Fibroblast of mammary gland (primary cell): Measurements from ENCODE around the gene OVOL2.
A peak's percentile ranks its signal among the peaks of the same experiment; 100 is the strongest.
"Not testable (repeated sequence)": the region's sequence is repeated elsewhere in the genome, so short reads cannot be mapped to it uniquely, and the experiment has no call there.

Source experiments
- DNase-seq: peaks from one replicate; pipeline ENCODE4 v3.0.0-alpha.2; 2010; ENCODE audit warnings: low read depth
- H3K4me3 ChIP-seq: 2 replicates; pipeline ENCODE4 v1.5.1; 2011; ENCODE audit warnings: low read depth, mild to moderate bottlenecking, low read length, moderate library complexity; ENCODE audit not compliant: control insufficient read depth
- TF ChIP-seq, protein P1 (sequence below): conservative IDR thresholded peaks from 2 replicates; pipeline ENCODE4 v1.5.1; 2011; ENCODE audit warnings: low read depth, low read length, inconsistent platforms; ENCODE audit not compliant: control insufficient read depth, insufficient read depth

The OVOL2 gene

GRCh38 chr20:18031888-18032509 is 25.7 kb downstream of the OVOL2 start:
- DNase-seq, result no peak
- TF ChIP-seq, protein P1, sequence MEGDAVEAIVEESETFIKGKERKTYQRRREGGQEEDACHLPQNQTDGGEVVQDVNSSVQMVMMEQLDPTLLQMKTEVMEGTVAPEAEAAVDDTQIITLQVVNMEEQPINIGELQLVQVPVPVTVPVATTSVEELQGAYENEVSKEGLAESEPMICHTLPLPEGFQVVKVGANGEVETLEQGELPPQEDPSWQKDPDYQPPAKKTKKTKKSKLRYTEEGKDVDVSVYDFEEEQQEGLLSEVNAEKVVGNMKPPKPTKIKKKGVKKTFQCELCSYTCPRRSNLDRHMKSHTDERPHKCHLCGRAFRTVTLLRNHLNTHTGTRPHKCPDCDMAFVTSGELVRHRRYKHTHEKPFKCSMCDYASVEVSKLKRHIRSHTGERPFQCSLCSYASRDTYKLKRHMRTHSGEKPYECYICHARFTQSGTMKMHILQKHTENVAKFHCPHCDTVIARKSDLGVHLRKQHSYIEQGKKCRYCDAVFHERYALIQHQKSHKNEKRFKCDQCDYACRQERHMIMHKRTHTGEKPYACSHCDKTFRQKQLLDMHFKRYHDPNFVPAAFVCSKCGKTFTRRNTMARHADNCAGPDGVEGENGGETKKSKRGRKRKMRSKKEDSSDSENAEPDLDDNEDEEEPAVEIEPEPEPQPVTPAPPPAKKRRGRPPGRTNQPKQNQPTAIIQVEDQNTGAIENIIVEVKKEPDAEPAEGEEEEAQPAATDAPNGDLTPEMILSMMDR, result no peak
- H3K4me3 ChIP-seq, result no peak overlapping the region

GRCh38 chr20:18031050-18031449 is 26.7 kb downstream of the OVOL2 start:
- no peak overlapping the region for H3K4me3 ChIP-seq
- TF ChIP-seq, protein P1, result no peak
- DNase-seq, result no peak

GRCh38 chr20:18030020-18030419 is 27.7 kb downstream of the OVOL2 start:
- no peak for DNase-seq
- H3K4me3 ChIP-seq, result no peak overlapping the region
- TF ChIP-seq, protein P1, result no peak

- H3K4me3 ChIP-seq, DNase-seq: not testable (repeated sequence)
Observed at GRCh38 chr20:18027011-18027410, 30.7 kb downstream of the OVOL2 start.

DNA sequence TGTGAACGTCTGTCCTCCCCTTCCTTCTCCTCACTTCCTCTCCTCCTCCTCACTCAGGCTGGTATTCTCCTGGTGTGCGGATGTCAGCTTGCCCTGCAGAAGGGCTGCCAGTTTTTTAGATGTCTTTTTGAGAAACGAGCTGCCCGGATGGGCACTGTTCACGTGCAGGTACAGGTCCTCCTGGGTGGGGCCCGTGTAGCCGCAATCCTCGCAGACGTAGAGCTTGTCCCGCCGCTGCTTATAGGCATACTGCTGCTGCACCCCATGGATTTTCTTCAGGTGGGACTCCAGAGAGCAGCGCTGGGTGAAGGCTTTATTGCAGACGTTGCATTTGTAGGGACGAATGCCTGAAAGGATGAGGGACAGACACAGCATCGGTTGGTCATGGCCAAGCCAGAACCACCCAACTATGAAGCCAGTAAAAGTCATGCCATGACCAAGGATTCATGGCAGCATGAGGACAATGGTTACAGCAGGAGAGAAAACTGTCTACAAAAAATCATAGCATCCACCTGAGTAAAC is 33.0 kb downstream of the OVOL2 start:
- no peak for DNase-seq
- H3K4me3 ChIP-seq, result no peak overlapping the region
- TF ChIP-seq, protein P1, result no peak

DNA sequence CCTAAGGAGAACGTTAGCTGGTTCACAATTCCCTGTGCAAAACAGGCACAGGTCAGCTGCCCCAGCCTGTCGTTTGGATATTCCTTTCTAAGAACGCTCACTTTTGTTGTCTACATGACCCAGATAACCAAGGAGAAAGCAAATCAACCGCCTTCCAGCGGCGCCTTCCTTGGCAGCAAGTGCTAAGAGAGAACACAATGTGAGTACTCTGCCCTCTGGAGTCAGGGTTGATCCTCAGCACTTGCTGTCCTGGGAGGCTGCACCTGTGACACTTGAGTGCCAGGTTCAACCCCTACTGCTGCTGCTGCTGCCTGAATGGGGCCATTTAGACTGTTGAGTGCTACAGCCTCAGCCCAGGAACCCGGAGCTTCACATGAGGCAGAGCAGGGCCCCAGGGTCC is 36.8 kb downstream of the OVOL2 start:
- TF ChIP-seq, protein P1, result no peak
- DNase-seq, result no peak
- no peak overlapping the region for H3K4me3 ChIP-seq

DNA sequence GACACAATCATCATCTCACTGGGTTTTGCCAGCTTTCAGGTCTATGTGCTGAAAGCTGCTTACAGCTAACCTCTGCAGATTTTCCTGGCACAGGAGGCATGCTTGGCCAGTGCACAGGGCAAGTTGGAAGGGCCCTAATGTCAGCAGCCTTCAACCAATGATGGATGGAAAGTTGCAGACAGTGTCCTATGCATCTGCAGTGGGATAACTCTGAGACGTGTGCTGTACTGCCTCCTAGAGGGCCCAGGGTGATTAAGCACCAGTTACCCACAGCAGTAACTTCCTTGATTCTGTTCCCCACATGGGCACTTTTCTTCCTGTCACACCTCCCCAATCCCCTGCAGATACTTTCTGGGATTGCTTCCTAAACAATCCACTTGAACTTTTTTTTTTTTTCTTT is 38.6 kb downstream of the OVOL2 start:
- peak; percentile 32 for DNase-seq
- TF ChIP-seq, protein P1, result peak; percentile 56
- H3K4me3 ChIP-seq, result no peak overlapping the region
